GM12873 (cell line): ENCODE results near the gene SPATA13.

ENCODE experiments used
- TF ChIP-seq, protein P1 (sequence below): IDR thresholded peaks from 2 replicates; pipeline ENCODE4 v1.5.1; 2012; ENCODE audit warnings: low read depth, mild to moderate bottlenecking, moderate library complexity, low read length, control low read depth; ENCODE audit not compliant: insufficient read depth; ENCODE audit errors: missing control alignments

Gene SPATA13

DNA sequence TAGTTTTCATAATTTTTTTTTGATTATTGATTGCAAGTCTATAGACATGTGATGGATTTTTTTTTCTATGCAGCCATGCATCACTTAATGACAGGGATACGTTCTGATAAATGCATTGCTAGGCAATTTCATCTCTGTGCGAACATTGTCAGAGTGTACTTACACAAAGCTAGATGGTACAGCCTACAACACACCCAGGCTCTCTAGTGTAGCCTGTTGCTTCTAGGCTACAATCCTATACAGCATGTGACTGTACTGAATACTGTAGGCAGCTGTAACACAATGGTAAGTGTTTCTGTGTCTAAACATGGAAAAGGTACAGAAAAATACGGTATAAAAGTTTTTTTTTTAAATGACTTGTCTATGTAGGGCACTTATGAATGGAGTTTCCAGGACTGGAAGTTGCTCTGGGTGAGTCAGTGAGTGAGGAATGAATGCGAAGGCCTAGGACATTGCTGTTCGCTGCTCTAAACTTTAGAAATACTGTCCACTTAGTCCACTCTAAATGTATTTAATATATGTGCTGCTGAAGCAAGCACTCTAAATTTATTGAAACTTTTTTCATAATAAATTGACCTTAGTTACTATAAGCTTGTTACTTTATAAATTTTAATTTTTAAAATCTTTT, 20.3 kb downstream of the SPATA13 start:
- TF ChIP-seq, protein P1, sequence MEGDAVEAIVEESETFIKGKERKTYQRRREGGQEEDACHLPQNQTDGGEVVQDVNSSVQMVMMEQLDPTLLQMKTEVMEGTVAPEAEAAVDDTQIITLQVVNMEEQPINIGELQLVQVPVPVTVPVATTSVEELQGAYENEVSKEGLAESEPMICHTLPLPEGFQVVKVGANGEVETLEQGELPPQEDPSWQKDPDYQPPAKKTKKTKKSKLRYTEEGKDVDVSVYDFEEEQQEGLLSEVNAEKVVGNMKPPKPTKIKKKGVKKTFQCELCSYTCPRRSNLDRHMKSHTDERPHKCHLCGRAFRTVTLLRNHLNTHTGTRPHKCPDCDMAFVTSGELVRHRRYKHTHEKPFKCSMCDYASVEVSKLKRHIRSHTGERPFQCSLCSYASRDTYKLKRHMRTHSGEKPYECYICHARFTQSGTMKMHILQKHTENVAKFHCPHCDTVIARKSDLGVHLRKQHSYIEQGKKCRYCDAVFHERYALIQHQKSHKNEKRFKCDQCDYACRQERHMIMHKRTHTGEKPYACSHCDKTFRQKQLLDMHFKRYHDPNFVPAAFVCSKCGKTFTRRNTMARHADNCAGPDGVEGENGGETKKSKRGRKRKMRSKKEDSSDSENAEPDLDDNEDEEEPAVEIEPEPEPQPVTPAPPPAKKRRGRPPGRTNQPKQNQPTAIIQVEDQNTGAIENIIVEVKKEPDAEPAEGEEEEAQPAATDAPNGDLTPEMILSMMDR: no peak

DNA sequence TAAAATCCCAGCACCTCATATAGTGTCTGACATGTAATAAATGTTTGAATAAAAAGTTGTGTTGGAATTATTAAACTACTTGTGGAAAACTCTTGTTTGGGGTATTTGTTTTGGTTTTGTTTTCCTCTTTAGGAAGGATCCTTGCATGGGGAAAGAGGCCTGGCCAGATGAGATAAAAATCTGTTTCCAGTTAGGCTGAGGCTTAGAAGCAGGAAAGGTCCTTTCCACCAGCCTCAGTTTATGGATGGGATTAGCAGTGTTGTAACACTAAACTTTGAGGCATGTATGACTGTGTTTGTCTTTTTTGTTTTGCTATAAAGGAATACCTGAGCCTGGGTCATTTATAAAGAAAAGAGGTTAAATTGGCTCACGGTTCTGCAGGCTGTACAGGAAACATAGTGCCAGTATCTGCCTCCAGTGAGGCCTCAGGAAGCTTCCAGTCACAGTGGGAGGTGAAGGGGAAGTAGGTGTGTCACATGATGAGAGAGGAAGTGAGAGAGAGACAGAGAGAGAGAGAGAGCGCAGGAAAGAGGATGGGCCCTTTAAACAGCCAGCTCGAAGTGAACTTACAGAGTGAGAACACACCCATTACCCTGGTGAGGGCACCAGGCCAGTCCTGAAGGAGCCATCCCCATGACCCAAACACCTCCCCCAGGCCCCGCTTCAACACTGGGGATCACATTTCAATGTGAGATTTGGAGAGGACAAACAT, 21.6 kb downstream of the SPATA13 start:
- TF ChIP-seq, protein P1: no peak

DNA sequence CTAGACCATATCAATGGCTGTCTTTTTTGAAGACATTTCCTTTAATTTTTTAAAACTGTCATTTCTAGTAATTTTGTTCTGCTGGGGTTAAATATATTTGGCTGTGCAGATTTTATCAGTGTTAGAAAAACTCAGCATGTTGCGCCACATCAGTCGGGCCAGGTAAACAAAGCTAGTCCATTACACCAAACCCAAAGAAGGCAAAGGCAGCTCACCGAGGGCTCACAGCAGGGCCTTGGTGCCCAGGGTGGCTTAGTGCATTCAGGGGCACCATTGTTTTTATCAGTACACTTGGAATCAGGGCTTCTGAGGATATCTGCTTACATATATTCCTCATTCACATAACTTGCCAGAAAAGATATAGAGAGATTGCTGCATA, 22.2 kb downstream of the SPATA13 start:
- TF ChIP-seq, protein P1: no peak

DNA sequence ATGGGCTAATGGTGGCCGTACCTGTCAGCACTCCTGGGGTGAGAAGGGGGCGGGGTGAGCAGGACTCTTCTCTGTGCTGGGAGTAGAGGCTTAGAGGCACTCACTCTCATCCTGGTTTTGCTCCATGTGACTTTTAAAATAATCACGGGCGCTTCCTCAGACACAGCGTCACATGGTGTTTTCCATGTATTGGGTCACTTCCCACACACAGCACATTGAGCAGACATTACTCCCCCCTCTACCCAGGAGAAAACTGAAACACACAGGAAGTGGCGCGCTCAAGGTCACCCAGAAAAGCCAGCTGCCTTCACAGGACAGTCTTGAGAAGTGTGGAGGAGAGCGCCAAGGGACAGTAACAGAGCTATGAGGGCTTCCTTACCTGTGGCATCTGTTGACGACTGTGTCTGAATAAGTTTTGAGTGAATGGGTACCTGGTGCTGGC, 23.2 kb downstream of the SPATA13 start:
- TF ChIP-seq, protein P1: no peak

DNA sequence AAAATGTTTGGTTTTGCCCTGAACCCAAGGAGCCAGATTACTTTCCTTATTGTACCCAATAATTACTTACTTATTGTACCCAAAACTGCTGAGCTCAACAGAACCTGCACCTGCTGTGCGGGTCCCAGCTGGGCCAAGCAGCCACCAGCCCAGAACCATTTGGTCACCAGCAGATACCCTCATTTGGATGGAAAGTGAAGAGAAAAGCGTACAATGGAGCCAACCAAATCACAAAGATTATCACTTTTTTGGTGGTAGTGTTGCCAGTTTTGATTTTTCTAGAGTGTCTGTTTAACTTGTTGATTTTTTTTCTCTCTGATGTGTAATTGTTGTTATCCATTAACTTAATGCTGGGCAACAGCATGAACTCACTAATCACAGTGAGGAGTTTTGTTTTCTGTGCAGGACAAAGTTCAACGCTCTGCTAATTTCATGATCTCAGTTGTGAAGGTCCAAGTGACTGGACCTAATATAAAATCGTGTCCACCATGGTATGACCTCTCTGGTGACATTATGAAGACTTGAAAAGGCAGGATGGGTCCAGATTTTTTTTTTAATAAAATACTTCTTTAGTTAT, 23.8 kb downstream of the SPATA13 start:
- TF ChIP-seq, protein P1: no peak

DNA sequence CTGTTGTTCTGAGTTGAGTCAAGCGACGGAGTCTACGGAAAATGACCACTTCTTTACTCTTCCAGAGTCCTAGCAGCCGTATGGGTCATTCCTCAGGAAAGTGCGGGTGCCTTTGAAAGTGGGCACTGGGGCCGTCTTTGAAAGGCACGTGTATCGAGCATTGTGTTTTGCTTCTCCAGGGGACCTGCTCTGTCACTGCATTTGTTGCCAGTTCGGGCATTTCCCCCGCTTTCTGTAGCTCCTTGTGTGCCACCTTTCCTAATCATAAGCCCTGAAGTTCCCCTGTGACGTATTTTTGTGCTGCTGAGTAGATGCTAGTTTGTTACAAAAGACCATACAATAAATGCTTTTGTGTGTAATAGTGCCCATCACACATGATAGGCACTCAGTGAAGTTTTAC, 24.4 kb downstream of the SPATA13 start:
- TF ChIP-seq, protein P1: no peak

DNA sequence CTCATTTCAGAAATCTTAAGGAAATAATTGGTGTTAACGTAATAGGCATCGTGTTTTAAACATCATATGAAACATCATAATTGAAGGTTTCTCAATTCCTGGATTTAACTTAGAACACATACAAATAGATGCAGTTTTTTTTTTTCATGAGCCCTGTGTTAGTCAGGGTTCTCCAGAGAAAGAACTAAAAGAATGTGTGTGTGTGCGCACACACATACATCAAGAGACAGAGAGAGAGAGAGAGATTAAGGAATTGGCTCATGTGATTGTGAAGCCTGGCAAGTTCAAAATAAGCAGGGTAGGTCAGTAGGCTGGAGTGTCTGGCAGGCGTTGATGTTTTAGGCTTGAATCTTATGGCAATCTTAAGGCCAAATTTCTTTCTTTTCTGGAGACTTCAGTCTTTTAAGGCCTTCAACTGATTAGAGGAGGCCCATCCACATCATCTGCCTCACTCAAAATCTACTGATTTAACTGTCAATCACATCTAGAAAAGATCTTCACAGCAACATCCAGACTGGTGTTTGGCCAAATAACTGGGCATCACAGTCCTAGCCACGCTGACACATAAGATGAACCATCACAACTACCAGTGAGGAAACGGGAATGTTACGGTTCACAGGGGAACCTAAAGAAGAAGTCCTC, 25.2 kb downstream of the SPATA13 start:
- TF ChIP-seq, protein P1: no peak
